Head of caudate nucleus (tissue), 42 donors: Measurements from ENCODE around the gene ST3GAL4.
"Not testable (repeated sequence)": the region's sequence is repeated elsewhere in the genome, so short reads cannot be mapped to it uniquely, and the experiment has no call there.

ENCODE experiments used
- DNase-seq, 42 donors: peaks; one replicate each; pipeline versions ENCODE4 v3.0.0 to v3.0.0-alpha.2; 2020 to 2021; ENCODE audit warnings: mixed read lengths in 7 of 42
- intact Hi-C: fragments of 100-400 bp; cut with DNase I; formaldehyde crosslinking; loops from one replicate; pipeline ENCODE4 v1.15.0; 2022

Gene ST3GAL4

DNA sequence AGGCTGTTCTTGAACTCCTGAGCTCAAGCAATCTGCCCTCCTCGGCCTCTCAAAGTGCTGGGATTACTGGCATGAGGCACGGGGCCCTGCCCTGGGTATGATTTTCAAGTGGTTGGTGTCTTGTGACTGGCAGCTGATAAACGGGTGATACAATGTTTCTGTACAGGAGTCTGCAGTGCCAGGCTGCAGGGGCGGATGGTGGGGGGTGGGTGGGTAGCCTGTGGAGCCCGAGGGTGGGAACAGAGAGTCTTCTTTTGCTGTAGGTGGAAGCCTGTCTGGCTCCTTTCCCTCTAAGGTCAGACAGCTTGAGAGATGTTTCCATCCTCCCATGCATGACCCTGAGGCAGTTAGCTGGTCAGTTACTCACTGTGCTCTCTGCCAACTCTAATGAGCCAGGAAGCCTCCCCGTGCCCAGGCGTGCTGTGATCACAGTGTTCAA lies 39.2 kb downstream of the ST3GAL4 start:
- DNase-seq: peak in 27 of 42 donors; percentile 21 to 83 (median 49)
- intact Hi-C loops: not testable (repeated sequence)

DNA sequence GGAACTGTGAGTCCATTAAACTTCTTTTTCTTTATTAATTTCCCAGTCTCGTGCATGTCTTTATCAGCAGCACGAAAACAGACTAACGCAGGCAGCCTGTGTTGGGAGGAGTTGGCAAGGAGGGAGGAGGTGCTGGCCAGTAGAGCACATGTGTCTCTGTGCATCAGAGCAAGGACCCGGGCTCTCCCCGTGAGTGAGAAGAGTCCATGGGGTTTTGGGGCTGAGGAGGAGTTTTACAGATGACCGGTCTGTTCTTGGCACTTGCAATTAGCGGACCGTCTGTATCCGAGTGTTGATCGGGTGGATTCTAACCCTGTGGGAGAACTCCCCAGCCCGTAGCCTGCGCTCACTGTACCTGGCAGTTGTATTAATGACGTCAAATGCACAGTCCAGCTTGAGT lies 40.3 kb downstream of the ST3GAL4 start:
- DNase-seq, intact Hi-C loops: not testable (repeated sequence)

- peak in 1 of 42 donors; percentile 13 for DNase-seq
These were observed 40.8 kb downstream of the ST3GAL4 start for GRCh38 chr11:126396266-126396665.

GRCh38 chr11:126396965-126397364 lies 41.5 kb downstream of the ST3GAL4 start:
- intact Hi-C loops: no loop called here

More at GRCh38 chr11:126396266-126396665, 40.8 kb downstream of the ST3GAL4 start:
- intact Hi-C loops: not testable (repeated sequence)

DNA sequence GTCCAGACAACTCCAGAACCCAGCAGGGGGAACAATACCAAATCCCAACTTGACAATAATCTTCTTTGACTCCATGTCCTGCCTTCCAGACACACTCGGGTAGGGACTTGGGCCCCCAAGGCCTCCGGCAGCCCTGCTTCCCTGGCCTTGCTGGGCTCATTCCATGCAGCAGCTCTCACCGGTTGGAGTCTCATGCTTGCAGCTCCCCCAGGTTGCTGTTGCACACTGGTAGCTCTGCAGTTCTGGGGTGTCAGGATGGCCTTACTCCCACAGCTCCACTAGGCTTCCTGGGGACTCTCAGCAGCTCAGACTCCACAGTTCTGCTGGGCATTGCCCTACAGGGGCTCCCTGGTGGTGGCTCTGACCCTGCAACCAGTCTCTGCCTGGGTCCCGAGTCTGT lies 42.8 kb downstream of the ST3GAL4 start:
- no peak for DNase-seq
- intact Hi-C loops: no loop called here

More at GRCh38 chr11:126396965-126397364, 41.5 kb downstream of the ST3GAL4 start:
- no peak for DNase-seq

DNA sequence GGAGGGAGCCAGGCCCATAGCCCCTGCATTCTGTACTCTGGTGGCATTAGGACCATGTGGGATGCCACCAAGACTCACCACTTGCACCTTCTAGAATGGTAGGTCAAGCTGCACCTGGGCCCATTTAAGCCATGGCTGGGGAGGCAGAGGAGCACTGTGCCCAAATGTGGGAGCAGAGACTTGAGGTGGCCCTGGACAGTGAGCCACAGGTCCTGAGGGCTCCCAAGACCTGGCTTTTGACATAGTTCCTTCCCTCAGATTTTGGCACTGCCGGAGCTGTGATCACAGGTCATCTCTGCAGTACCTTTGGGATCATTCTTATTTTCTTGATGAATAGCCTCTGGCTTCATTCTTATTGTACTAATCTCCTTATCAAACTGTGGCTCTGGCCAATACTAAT lies 43.2 kb downstream of the ST3GAL4 start:
- DNase-seq: no peak
- intact Hi-C loops: no loop called here

DNA sequence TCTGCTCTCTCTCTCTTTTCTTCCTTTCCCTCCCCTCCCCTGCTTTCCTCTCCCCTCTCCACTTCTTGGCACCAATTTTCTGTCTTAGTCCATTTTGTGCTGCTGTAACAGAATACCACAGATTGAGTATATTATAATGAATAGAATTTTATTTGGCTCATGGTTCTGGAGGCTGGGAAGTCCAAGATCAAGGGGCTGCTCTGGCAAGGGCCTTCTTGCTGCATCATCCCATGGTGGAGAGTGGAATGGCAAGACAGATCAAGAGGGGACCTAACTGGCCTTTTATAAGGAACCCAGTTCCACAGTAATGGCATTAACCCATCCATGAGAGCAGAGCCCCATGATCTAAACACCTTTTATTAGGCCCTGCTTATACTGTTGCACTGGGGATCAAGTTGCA lies 44.5 kb downstream of the ST3GAL4 start:
- DNase-seq: no peak

GRCh38 chr11:126400479-126400878 lies 45.0 kb downstream of the ST3GAL4 start:
- intact Hi-C loops: no loop called here
- DNase-seq: no peak

More for the DNA sequence above, 44.5 kb downstream of the ST3GAL4 start:
- intact Hi-C loops: no loop called here

DNA sequence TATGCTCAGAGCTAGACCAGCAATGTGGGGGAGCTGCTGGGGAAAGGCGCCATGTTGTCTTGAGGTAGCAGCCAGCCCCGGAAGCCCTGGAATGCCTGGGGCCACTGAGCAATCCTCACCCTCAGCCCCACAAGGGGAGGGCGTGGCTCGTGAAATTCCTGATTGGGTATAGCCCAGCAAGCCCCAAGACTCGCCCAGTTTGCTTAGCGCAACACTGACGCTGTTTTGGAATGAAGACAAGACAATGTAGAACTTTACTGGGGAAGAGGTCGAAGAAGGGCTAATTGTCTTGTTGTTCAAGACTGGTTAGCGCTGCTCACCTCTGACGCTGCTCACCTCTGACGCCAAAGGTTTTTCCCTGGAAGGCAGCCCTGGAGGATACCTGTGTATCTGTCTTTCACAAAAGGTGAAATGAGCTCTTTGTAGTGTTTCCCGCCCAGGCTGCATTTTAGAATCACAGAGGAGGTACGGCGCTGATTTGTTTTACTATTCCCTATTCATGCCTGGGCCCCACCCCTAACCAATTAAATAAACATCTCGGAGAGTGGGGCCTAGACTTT lies 47.6 kb downstream of the ST3GAL4 start:
- intact Hi-C loops: no loop called here
- DNase-seq: no peak

GRCh38 chr11:126403658-126404057 lies 48.2 kb downstream of the ST3GAL4 start:
- intact Hi-C loops: no loop called here

GRCh38 chr11:126404367-126404766 lies 48.9 kb downstream of the ST3GAL4 start:
- no peak for DNase-seq
- intact Hi-C loops: no loop called here

More at GRCh38 chr11:126403658-126404057, 48.2 kb downstream of the ST3GAL4 start:
- no peak for DNase-seq

GRCh38 chr11:126405374-126405773 lies 49.9 kb downstream of the ST3GAL4 start:
- DNase-seq: no peak
- intact Hi-C loops: no loop called here

GRCh38 chr11:126405906-126406305 lies 50.4 kb downstream of the ST3GAL4 start:
- intact Hi-C loops: no loop called here
- no peak for DNase-seq

- intact Hi-C loops: no loop called here
- DNase-seq: peak in 5 of 42 donors; percentile 24 to 71 (median 31)
These were observed 50.9 kb downstream of the ST3GAL4 start for GRCh38 chr11:126406368-126406767.

- no peak for DNase-seq
- intact Hi-C loops: no loop called here
These were observed 51.6 kb downstream of the ST3GAL4 start for GRCh38 chr11:126407101-126407521.

GRCh38 chr11:126407682-126408288 lies 52.3 kb downstream of the ST3GAL4 start:
- DNase-seq: no peak
- intact Hi-C loops: no loop called here

DNA sequence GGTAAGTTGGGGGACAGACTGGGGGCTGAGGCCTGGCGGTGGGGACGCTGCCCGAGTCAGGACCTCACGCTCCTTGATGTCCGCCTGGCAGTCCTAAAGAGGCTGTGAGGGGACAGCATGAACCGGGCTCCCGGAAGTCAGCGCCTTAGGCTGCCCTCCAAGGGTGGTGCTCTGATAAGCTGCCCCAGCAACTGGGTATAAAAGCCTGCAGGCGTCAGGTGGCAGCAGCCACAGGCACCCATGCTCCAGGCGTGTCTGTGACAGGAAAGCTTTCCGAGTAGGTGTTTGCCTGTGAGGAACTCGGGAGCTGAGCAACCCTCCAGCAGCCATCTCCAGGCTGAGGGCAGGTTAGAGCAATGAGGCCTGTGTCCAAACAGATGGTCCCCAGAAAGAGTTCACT lies 53.0 kb downstream of the ST3GAL4 start:
- intact Hi-C loops: no loop called here
- no peak for DNase-seq

DNA sequence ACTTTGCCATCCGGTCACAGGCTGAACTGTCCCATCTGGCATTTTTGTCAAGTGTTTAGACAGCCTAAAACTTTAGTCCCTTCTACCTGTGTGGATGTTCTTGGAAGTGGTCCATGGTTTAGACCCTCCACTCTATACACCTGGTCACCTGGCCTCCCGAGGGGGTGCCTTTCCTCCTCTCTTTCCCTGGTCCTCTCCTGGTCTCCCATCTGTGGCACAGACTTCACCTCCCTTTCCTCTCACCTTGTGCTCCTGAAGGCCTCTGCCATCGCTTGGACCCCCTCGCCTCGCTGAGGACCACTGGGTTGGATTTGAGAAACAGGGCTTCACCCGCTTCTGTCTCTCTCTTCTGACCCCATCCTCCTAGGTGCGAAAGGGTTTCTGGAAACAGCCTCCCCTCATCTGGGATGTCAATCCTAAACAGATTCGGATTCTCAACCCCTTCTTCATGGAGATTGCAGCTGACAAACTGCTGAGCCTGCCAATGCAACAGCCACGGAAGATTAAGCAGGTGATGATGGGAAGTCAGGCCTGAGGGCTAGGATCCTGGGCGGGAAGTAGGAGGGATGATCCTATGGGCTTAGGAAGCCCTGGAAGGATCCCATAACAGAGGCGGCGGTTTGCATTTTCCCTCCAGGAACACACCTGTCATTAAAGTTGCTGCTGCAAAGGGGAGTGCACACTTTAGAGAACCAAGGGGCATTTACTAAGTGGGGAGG lies 53.6 kb downstream of the ST3GAL4 start:
- no peak for DNase-seq

GRCh38 chr11:126409620-126409985 lies 54.1 kb downstream of the ST3GAL4 start:
- intact Hi-C loops: no loop called here
- no peak for DNase-seq

More for the DNA sequence above, 53.6 kb downstream of the ST3GAL4 start:
- intact Hi-C loops: no loop called here

GRCh38 chr11:126410649-126411048 lies 55.2 kb downstream of the ST3GAL4 start:
- intact Hi-C loops: loop anchor here (10.0 kb wide), 1 partner anchor 56 kb away; the partner anchor contains the start of gene ST3GAL4
- DNase-seq: peak in 1 of 42 donors; percentile 26
